Naive thymus-derived CD4-positive, alpha-beta T cell (primary cell): ENCODE measurements around the gene SLC37A2. TPM values are rescaled to one million over a fixed set of nuclear protein-coding genes. Genes with fewer than 3 reads are reported as not detected.

ENCODE experiments used
- ATAC-seq: fragments of 150-1000 bp; cut with Tn5 transposase; 2 replicates; pipeline ENCODE4 v1.10.0; 2021; ENCODE audit warnings: mild to moderate bottlenecking, moderate library complexity
- CTCF ChIA-PET: fragments of 350-600 bp; sonication (Branson Sonifier 250); formaldehyde crosslinking; loops from one replicate; lab custom pipeline; 2021; ENCODE audit warnings: antibody characterized with exemption; lab: Charles Lee
- POLR2A ChIA-PET: fragments of 350-600 bp; sonication (Branson Sonifier 250); formaldehyde crosslinking; loops from one replicate; lab custom pipeline; 2021; ENCODE audit warnings: antibody characterized with exemption, inconsistent platforms; lab: Charles Lee
- DNase-seq, 9 donors: peaks; one replicate each; pipeline versions ENCODE4 v3.0.0 to v3.0.0-alpha.2; 2020 to 2022; ENCODE audit warnings: mixed read lengths in 1 of 9
- H3K27ac ChIP-seq: one replicate; pipeline ENCODE4 v1.7.0; 2013; ENCODE audit warnings: mild to moderate bottlenecking, low read depth, low read length, moderate library complexity
- H3K27me3 ChIP-seq, 2 donors: one replicate each; pipeline ENCODE4 v1.7.0; 2013; ENCODE audit warnings: low read length in 2 of 2, mild to moderate bottlenecking in 2 of 2, moderate library complexity in 2 of 2; ENCODE audit not compliant: control insufficient read depth in 2 of 2, insufficient read depth in 2 of 2
- H3K36me3 ChIP-seq, 3 experiments: 1 replicate in 2 of 3; 2 replicates in 1 of 3; pipeline ENCODE4 v1.7.0; 2013; ENCODE audit warnings: low read length in 3 of 3, mild to moderate bottlenecking in 3 of 3, moderate library complexity in 1 of 3; ENCODE audit not compliant: insufficient read depth in 3 of 3, control insufficient read depth in 2 of 3
- H3K4me1 ChIP-seq, 2 donors: one replicate each; pipeline ENCODE4 v1.7.0; 2013; ENCODE audit warnings: low read length in 2 of 2, mild to moderate bottlenecking in 2 of 2, moderate library complexity in 1 of 2; ENCODE audit not compliant: control insufficient read depth in 2 of 2, insufficient read depth in 2 of 2
- H3K4me3 ChIP-seq: 2 replicates; pipeline ENCODE4 v1.7.0; 2013; ENCODE audit warnings: mild to moderate bottlenecking, low read length
- H3K9me3 ChIP-seq, 3 experiments: 1 replicate in 2 of 3; 2 replicates in 1 of 3; pipeline ENCODE4 v1.7.0; 2013; ENCODE audit warnings: low read length in 3 of 3; ENCODE audit not compliant: control insufficient read depth in 2 of 3
- H3K27ac Mint-ChIP-seq, 9 donors: one replicate each; pipeline ENCODE4 v1.8.0; 2020 to 2022; ENCODE audit warnings: mixed read lengths in 9 of 9, mild to moderate bottlenecking in 8 of 9, moderate library complexity in 5 of 9, inconsistent platforms in 2 of 9
- H3K27me3 Mint-ChIP-seq, 5 donors: one replicate each; pipeline ENCODE4 v1.8.0; 2021 to 2022; ENCODE audit warnings: mixed read lengths in 5 of 5, mild to moderate bottlenecking in 1 of 5
- H3K36me3 Mint-ChIP-seq, 5 donors: one replicate each; pipeline ENCODE4 v1.8.0; 2020 to 2022; ENCODE audit warnings: mixed read lengths in 5 of 5, mild to moderate bottlenecking in 3 of 5, inconsistent platforms in 1 of 5
- H3K4me1 Mint-ChIP-seq, 7 donors: one replicate each; pipeline ENCODE4 v1.8.0; 2020 to 2022; ENCODE audit warnings: mixed read lengths in 7 of 7, mild to moderate bottlenecking in 3 of 7, inconsistent platforms in 1 of 7
- H3K4me3 Mint-ChIP-seq, 10 donors: one replicate each; pipeline ENCODE4 v1.8.0; 2020 to 2022; ENCODE audit warnings: mild to moderate bottlenecking in 10 of 10, mixed read lengths in 10 of 10, moderate library complexity in 6 of 10, inconsistent platforms in 2 of 10
- H3K9me3 Mint-ChIP-seq, 11 donors: one replicate each; pipeline ENCODE4 v1.8.0; 2020 to 2022; ENCODE audit warnings: mixed read lengths in 11 of 11, mild to moderate bottlenecking in 4 of 11, inconsistent platforms in 1 of 11, moderate library complexity in 1 of 11
- intact Hi-C, 2 donors: fragments of 100-400 bp; cut with micrococcal nuclease; formaldehyde crosslinking; loops; one replicate each; pipeline ENCODE4 v1.15.1; 2023
- polyA plus RNA-seq, 2 donors: library from polyadenylated mRNA; unstranded; fragments of 300-500 nt; fragmentation: Illumina TruSeq; gene quantifications; one replicate each; pipeline ENCODE4 v1.2.3, GENCODE V29; 2021
- total RNA-seq, 6 experiments: library from RNA in 5 of 6; stranded (reverse) in 5 of 6; gene quantifications; 1 replicate in 5 of 6; 2 replicates in 1 of 6; pipeline ENCODE4 v1.2.3 and lab custom pipeline; 2021 to 2026

Gene SLC37A2
- total and polyA plus RNA-seq, 7 experiments from 2014 or later = 0.07 to 16.3 (median 1.9) TPM

DNA sequence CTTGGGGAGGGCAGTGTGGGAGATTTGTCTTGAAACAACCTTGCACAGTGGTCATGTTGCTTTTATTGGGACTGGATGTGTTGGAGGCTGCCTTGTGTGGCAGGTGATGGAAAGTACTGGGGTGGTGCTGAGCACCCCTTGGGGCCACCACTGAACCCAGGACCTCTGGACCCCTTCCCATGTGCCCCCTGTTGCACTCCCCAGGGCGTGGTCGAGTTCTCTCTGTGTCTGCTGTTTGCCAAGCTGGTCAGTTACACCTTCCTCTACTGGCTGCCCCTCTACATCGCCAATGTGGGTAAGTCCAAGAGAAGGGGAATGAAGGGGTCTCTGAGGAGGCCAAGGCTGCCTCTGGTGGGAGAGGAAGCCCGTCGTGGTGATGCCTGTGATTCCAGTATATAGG lies 18.9 kb downstream of the SLC37A2 start:
- CTCF ChIA-PET = no interaction called here
- Histone ChIP-seq H3K27ac (no peak overlapping the region), H3K4me3 (no peak overlapping the region), H3K27me3 (no peaks in the 10 kb centered on the region), H3K9me3 (no peaks in the 10 kb centered on the region), H3K4me1 (no peaks in the 10 kb centered on the region), H3K36me3 (no peaks in the 10 kb centered on the region)
- intact Hi-C loops = no loop called here
- peaks cover 0 to 3% (median 0%) of the 10 kb centered on the region in 7 donors for H3K4me1 Mint-ChIP-seq
- no peaks in the 10 kb centered on the region for H3K9me3 Mint-ChIP-seq
- ATAC-seq (no peak), DNase-seq (peak in 1 of 9 donors; percentile 10)
- POLR2A ChIA-PET = no interaction called here
- H3K36me3 Mint-ChIP-seq = no peaks in the 10 kb centered on the region
- no peak overlapping the region for H3K4me3 Mint-ChIP-seq
- peaks cover 0 to 6% (median 0%) of the 10 kb centered on the region in 5 donors for H3K27me3 Mint-ChIP-seq
- H3K27ac Mint-ChIP-seq = no peak overlapping the region

DNA sequence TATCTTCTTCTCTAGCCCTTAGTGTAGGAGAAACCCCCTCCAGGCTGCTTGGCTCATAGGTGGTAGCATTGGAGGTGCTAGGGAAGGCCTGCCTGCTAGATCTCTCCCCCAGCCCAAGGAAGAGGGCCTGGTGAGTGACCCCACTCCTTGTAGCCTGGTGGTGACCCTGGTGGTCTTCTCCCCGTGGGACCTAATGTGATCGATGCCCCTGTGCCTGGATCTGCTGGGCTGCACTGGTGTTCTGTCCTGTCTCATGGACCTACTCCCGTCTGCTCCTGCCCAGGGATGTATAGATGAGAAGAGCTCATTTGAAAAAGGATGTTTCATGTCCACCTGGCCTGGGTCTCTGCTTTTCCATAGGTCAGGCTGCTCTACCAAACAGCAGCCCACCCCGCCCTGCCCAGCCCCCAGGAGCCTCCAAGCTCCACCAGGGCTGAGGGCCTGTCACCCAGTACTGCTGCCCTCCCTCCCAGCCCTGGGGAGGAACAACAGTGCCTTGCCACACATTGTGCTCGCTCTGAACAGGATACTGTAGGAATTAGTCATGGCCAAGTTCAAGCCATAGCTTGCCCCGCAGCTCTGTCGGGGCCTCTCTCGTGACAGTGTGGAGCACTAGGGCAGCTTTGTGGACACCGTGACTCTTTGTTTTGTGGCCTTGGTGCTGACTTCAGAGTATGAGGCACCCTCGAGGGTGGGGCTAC lies 19.7 kb downstream of the SLC37A2 start:
- no peak overlapping the region for H3K27ac Mint-ChIP-seq
- peaks cover 0 to 6% (median 0%) of the 10 kb centered on the region in 5 donors for H3K27me3 Mint-ChIP-seq
- no peak overlapping the region for H3K4me3 ChIP-seq
- DNase-seq (peak in 1 of 9 donors; percentile 7), ATAC-seq (no peak)
- no peaks in the 10 kb centered on the region for H3K27me3 ChIP-seq
- no peak overlapping the region for H3K4me3 Mint-ChIP-seq
- no peaks in the 10 kb centered on the region for H3K4me1 ChIP-seq
- H3K9me3 Mint-ChIP-seq = no peaks in the 10 kb centered on the region
- no peaks in the 10 kb centered on the region for H3K9me3 ChIP-seq
- no peaks in the 10 kb centered on the region for H3K36me3 Mint-ChIP-seq
- intact Hi-C loops = no loop called here
- H3K27ac ChIP-seq = no peak overlapping the region
- no peaks in the 10 kb centered on the region for H3K36me3 ChIP-seq
- H3K4me1 Mint-ChIP-seq = peaks cover 0 to 3% (median 0%) of the 10 kb centered on the region in 7 donors
- ChIA-PET POLR2A (no interaction called here), CTCF (interaction anchor here (1.1 kb wide), 1 partner anchor 13 kb away, joined by 3 read pairs; no protein-coding TSS in a partner anchor)

DNA sequence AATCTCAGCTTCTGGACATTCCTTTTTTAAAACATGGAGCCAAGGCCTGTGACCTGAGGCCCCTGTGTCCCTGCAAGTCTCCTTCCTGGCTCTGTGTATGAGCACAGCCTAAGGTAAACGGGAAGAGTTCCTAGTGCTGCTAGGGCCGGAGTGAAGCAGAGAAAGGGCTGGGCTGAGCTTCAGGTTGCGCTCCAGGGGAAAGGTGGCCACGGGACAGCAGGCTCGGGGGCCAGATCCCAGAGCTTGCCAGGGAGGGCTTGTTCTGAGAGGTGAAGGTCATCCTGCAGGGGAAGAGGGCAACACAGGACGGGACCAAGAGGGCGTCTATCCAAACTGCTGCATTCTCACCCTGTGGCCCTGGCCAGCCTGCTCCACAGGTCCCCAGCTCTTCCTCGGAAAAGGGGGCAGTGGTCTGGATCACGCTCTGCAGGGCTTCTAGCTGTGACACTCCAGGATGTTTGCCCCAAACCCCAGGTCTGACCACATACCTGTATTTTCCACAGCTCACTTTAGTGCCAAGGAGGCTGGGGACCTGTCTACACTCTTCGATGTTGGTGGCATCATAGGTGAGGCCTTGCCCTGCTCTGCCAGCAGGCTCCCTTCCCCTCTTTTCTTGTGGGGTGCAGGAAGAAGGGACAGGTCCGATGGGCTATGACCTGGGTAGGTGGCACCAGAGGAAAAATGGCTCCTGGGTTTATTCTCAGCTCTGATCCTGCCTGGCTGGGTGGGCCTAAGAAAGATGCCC lies 20.4 kb downstream of the SLC37A2 start:
- ChIA-PET POLR2A (no interaction called here), CTCF (interaction anchor here (1.1 kb wide), 1 partner anchor 12 kb away, joined by 3 read pairs; no protein-coding TSS in a partner anchor)
- H3K9me3 Mint-ChIP-seq = no peaks in the 10 kb centered on the region
- Histone ChIP-seq H3K4me1 (no peaks in the 10 kb centered on the region), H3K9me3 (no peaks in the 10 kb centered on the region), H3K36me3 (no peaks in the 10 kb centered on the region), H3K4me3 (no peak overlapping the region), H3K27ac (no peak overlapping the region), H3K27me3 (no peaks in the 10 kb centered on the region)
- no peak overlapping the region for H3K27ac Mint-ChIP-seq
- H3K4me1 Mint-ChIP-seq = peaks cover 0 to 1% (median 0%) of the 10 kb centered on the region in 7 donors
- H3K36me3 Mint-ChIP-seq = no peaks in the 10 kb centered on the region
- no peak overlapping the region for H3K4me3 Mint-ChIP-seq
- H3K27me3 Mint-ChIP-seq = peaks cover 0 to under 1% (median 0%) of the 10 kb centered on the region in 5 donors
- peak in 1 of 9 donors; percentile 12 for DNase-seq
- ATAC-seq = no peak
- intact Hi-C loops = no loop called here

DNA sequence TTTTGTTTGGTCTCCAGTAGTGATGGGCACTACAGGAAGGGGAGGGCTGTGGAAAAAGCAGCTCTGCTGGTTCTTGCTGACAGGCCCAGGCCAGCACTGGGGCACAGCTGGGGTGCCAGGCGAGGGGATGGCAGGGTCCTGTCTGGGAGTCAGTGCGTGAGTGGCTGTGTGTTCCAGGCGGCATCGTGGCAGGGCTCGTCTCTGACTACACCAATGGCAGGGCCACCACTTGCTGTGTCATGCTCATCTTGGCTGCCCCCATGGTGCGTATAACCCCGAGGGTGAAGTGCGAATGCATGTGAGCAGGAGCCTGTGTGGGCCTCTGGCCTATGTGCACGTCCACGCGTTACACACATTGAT lies 20.9 kb downstream of the SLC37A2 start:
- H3K36me3 ChIP-seq = no peaks in the 10 kb centered on the region
- no peaks in the 10 kb centered on the region for H3K9me3 ChIP-seq
- no peaks in the 10 kb centered on the region for H3K4me1 ChIP-seq
- ATAC-seq = no peak
- Mint-ChIP-seq H3K27me3 (no peaks in the 10 kb centered on the region), H3K4me1 (peaks cover 0 to 1% (median 0%) of the 10 kb centered on the region in 7 donors), H3K36me3 (no peaks in the 10 kb centered on the region), H3K27ac (no peak overlapping the region), H3K4me3 (no peak overlapping the region), H3K9me3 (no peaks in the 10 kb centered on the region)
- H3K4me3 ChIP-seq = no peak overlapping the region
- H3K27ac ChIP-seq = no peak overlapping the region
- intact Hi-C loops = no loop called here
- no peak for DNase-seq
- CTCF ChIA-PET = no interaction called here
- POLR2A ChIA-PET = no interaction called here
- H3K27me3 ChIP-seq = no peaks in the 10 kb centered on the region

DNA sequence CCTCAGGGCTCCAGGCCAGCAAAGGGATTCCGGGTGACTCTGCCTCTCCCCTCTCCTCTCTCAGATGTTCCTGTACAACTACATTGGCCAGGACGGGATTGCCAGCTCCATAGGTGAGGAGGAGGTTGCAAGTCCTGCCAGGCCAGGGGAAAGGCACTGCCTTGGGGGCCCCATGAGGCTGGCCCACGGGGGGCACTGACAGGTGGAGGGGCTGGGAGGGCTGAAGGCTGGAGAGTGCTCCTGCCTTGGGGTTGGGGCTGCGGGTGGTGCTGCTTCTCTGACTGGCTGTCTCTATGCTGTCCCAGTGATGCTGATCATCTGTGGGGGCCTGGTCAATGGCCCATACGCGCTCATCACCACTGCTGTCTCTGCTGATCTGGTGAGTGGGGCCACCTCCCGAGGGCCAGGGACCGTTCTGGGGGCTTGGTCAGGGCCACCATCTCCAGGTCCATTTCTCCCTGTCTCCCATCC lies 21.7 kb downstream of the SLC37A2 start:
- CTCF ChIA-PET = no interaction called here
- DNase-seq (no peak), ATAC-seq (no peak)
- Histone ChIP-seq H3K27ac (no peak overlapping the region), H3K9me3 (no peaks in the 10 kb centered on the region), H3K27me3 (no peaks in the 10 kb centered on the region), H3K36me3 (no peaks in the 10 kb centered on the region), H3K4me1 (no peaks in the 10 kb centered on the region), H3K4me3 (no peak overlapping the region)
- POLR2A ChIA-PET = no interaction called here
- H3K36me3 Mint-ChIP-seq = no peaks in the 10 kb centered on the region
- H3K9me3 Mint-ChIP-seq = no peaks in the 10 kb centered on the region
- no peaks in the 10 kb centered on the region for H3K27me3 Mint-ChIP-seq
- intact Hi-C loops = no loop called here
- H3K4me3 Mint-ChIP-seq = no peak overlapping the region
- no peak overlapping the region for H3K27ac Mint-ChIP-seq
- peaks cover 0 to 1% (median 0%) of the 10 kb centered on the region in 7 donors for H3K4me1 Mint-ChIP-seq

DNA sequence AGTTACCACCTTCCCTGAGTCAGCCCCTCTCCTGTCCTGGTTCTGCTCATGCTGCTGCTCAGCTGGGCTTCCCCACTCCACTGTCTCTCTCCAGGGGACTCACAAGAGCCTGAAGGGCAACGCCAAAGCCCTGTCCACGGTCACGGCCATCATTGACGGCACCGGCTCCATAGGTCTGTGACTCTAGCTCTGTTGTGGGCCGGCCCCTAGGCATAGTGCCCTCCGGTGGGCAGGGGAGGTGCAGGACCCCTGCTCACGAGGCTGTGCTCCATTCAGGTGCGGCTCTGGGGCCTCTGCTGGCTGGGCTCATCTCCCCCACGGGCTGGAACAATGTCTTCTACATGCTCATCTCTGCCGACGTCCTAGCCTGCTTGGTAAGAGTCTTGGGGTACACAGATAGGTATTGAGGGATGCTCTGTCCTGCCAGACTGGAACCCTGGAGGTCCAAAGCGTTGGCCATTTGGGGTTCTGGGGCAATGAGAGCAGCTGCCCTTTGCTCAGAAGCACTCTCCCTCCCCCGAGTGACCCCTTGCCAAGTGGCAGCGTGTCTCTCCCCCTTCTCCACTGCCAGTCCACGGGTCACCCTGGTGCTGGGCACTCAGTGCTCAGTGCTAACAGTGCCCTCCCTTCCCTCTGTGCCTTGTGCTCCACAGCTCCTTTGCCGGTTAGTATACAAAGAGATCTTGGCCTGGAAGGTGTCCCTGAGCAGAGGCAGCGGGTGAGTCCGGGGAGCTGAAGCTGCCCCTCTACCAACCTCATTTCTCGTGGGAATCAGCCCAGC lies 22.4 kb downstream of the SLC37A2 start:
- no peaks in the 10 kb centered on the region for H3K27me3 Mint-ChIP-seq

More for the DNA sequence above, 22.4 kb downstream of the SLC37A2 start:
- no peaks in the 10 kb centered on the region for H3K4me1 ChIP-seq
- no peak overlapping the region for H3K27ac ChIP-seq
- Mint-ChIP-seq H3K4me1 (peaks cover 0 to 4% (median 0%) of the 10 kb centered on the region in 7 donors), H3K36me3 (no peaks in the 10 kb centered on the region), H3K9me3 (no peaks in the 10 kb centered on the region), H3K27ac (no peak overlapping the region), H3K4me3 (no peak overlapping the region)
- H3K27me3 ChIP-seq = no peaks in the 10 kb centered on the region
- DNase-seq = no peak
- POLR2A ChIA-PET = no interaction called here
- H3K36me3 ChIP-seq = no peaks in the 10 kb centered on the region
- H3K9me3 ChIP-seq = no peaks in the 10 kb centered on the region
- peak; percentile 13 for ATAC-seq
- intact Hi-C loops = no loop called here
- CTCF ChIA-PET = no interaction called here
- no peak overlapping the region for H3K4me3 ChIP-seq
